A673 (cell line): ENCODE results near the gene POLE.

Experiments
- CTCF ChIP-seq: fragments of 300-800, 200-600 bp; sonication (generic); conservative IDR thresholded peaks from 2 replicates; pipeline ENCODE4 v1.5.1; 2017; ENCODE audit warnings: low read depth, mild to moderate bottlenecking, antibody characterized with exemption, low read length, moderate library complexity, mixed read lengths
- EZH2 ChIP-seq: fragments of 200-600 bp; sonication (generic); IDR thresholded peaks from 2 replicates; pipeline ENCODE4 v1.6.1; 2017; ENCODE audit warnings: borderline replicate concordance, low read depth, mild to moderate bottlenecking, mixed read lengths, antibody characterized with exemption, low read length; ENCODE audit not compliant: poor library complexity, severe bottlenecking

GRCh38 chr12:132603240-132604150 is 83.6 kb downstream of the POLE start:
- TF ChIP-seq CTCF = no peak
- no peak for TF ChIP-seq EZH2
